ENCODE data around the gene C1QB.

Gene C1QB

DNA sequence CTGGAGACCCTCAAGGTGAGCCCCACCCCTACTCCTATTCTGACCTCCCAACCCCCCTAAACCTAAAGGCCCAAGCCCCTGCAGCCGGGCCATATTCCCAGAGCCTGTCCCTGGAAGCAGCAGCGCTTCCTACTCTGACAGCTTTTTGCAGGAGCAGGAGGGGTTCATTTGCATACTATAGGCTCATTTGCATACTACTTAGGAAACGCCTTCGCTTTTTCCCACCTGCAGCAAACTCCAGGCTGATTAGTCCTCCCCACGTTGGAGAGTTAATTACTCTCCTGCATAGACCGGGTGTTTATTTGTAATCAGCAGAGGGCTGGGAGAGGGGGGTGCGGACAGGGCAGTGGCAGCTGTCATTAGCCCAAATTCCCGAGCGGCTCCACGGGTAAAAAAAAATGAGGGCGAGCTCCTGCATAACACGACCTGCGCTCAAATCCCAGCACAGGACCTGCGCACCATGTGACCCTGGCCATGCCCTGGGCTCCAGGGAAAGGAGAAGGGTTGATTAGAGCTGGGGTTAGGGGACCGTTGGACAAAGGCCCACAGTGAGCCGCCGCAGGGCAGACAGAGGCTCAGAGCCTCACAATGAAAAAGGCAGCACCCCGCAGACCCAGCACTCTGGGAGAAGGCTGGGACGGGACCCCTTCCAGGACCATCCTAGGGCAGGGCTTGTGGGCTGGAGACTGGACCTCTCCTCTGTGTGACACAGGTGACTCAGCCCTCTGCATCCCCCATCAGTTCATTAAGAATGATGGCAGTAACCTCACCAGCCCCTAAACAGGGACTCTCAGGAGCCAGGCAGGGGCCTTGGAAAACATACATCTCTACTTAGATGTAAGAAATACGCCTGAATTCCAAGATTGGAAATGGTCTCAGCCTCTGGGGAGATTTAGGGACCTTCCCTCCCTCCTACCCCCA, 26.5 kb upstream of the C1QB start:
- TF ChIP-seq, protein P1, sequence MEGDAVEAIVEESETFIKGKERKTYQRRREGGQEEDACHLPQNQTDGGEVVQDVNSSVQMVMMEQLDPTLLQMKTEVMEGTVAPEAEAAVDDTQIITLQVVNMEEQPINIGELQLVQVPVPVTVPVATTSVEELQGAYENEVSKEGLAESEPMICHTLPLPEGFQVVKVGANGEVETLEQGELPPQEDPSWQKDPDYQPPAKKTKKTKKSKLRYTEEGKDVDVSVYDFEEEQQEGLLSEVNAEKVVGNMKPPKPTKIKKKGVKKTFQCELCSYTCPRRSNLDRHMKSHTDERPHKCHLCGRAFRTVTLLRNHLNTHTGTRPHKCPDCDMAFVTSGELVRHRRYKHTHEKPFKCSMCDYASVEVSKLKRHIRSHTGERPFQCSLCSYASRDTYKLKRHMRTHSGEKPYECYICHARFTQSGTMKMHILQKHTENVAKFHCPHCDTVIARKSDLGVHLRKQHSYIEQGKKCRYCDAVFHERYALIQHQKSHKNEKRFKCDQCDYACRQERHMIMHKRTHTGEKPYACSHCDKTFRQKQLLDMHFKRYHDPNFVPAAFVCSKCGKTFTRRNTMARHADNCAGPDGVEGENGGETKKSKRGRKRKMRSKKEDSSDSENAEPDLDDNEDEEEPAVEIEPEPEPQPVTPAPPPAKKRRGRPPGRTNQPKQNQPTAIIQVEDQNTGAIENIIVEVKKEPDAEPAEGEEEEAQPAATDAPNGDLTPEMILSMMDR (IDR thresholded peaks at IDR 0.05), result no peak
- DNase-seq, result no peak
- no peak overlapping the region for H3K4me3 Mint-ChIP-seq
- H3K9me3 Mint-ChIP-seq, result no peaks in the 10 kb centered on the region
- H3K27ac Mint-ChIP-seq, result no peak overlapping the region
- H3K36me3 Mint-ChIP-seq (ENCODE audit: low read depth), result no peaks in the 10 kb centered on the region
- H3K27me3 Mint-ChIP-seq (ENCODE audit: low read depth, poor library complexity), result peaks cover 81% of the 10 kb centered on the region
- H3K4me1 Mint-ChIP-seq, result no peaks in the 10 kb centered on the region

DNA sequence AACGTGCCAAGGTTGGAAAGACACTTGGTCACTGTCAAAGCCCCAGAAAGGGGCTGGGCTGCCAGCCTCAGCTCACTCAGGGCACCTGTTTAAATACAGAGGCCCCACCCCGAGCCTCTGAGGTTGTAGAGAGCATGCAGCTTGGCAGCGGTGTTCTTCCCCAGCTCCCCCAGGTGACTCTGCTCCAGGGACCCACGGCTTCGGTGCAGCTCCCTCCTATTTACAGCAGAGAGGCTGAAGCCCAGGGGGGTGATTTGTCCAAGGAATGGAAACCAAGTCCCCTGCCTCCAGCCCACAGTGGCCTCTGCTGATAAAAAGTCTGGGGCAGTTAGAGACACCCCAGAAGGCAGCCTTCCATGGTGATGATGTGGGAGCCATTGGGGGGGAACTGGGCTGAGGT, 25.7 kb upstream of the C1QB start:
- H3K4me1 Mint-ChIP-seq, result no peaks in the 10 kb centered on the region
- H3K27ac Mint-ChIP-seq, result no peak overlapping the region
- H3K27me3 Mint-ChIP-seq (ENCODE audit: low read depth, poor library complexity), result peaks cover 85% of the 10 kb centered on the region
- TF ChIP-seq, protein P1 (IDR thresholded peaks at IDR 0.05), result no peak
- no peak for DNase-seq
- H3K4me3 Mint-ChIP-seq, result no peak overlapping the region
- no peaks in the 10 kb centered on the region for H3K36me3 Mint-ChIP-seq (ENCODE audit: low read depth)
- no peaks in the 10 kb centered on the region for H3K9me3 Mint-ChIP-seq

DNA sequence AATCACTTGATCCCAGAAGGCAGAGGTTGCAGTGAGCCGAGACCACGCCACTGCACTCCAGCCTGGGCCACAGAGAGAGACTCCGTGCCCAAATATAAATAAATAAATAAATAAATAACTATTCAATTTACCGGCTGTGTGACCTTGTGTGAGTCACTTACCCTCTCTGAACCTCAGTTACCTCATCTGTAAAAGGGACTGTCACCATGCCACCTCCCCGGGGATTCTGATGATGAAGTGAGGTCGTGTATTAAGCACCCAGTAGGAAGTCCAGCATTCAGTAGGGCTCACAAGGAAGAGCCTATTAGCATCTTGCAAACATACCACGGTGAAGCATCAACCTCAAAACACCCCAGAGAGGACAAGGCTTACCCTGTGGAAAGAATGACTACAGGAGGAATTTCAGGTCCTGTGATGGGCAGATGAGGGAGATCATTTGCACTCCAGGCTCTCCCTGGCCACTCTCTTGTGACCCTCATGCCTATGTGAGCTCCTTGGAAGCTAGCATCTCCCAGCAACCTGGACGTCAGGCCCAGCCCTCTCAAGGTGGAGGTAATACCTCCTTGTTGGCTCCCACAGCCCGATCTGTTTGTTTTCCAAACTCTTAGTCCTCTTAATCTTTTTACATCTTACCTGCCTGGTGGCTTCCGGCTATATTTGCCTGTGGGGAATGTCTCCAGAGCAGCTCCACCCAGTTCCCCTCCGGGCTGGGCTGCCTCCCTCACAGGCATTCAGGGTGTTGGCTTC, 24.2 kb upstream of the C1QB start:
- TF ChIP-seq, protein P1 (IDR thresholded peaks at IDR 0.05), result no peak
- Mint-ChIP-seq H3K27me3 (ENCODE audit: low read depth, poor library complexity) (peaks cover 86% of the 10 kb centered on the region), H3K36me3 (ENCODE audit: low read depth) (no peaks in the 10 kb centered on the region), H3K27ac (no peak overlapping the region), H3K4me1 (no peaks in the 10 kb centered on the region), H3K9me3 (no peaks in the 10 kb centered on the region), H3K4me3 (no peak overlapping the region)
- DNase-seq, result no peak

DNA sequence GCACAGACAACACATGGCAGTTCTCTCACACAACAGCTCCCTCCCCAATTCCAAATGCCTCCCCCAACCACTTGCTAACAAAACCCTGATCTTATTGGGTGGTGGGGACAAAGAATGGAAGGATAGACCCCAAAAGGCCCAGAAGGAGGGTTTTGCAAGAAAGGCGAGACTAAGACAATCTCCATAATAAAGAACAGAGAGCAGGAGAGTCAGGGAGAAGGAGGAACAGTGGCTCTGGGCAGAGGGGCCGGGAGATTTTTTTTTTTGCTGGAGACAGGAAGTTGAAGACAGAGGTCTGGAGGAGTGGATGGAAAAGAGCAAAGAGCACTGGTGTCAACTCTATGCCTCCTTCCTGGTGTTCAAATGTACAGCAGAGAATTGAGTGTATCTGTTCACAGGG, 23.1 kb upstream of the C1QB start:
- no peaks in the 10 kb centered on the region for H3K9me3 Mint-ChIP-seq
- no peaks in the 10 kb centered on the region for H3K36me3 Mint-ChIP-seq (ENCODE audit: low read depth)
- no peak for DNase-seq
- H3K27ac Mint-ChIP-seq, result no peak overlapping the region
- H3K27me3 Mint-ChIP-seq (ENCODE audit: low read depth, poor library complexity), result peaks cover 84% of the 10 kb centered on the region
- no peak overlapping the region for H3K4me3 Mint-ChIP-seq
- TF ChIP-seq, protein P1 (IDR thresholded peaks at IDR 0.05), result no peak
- H3K4me1 Mint-ChIP-seq, result no peaks in the 10 kb centered on the region

DNA sequence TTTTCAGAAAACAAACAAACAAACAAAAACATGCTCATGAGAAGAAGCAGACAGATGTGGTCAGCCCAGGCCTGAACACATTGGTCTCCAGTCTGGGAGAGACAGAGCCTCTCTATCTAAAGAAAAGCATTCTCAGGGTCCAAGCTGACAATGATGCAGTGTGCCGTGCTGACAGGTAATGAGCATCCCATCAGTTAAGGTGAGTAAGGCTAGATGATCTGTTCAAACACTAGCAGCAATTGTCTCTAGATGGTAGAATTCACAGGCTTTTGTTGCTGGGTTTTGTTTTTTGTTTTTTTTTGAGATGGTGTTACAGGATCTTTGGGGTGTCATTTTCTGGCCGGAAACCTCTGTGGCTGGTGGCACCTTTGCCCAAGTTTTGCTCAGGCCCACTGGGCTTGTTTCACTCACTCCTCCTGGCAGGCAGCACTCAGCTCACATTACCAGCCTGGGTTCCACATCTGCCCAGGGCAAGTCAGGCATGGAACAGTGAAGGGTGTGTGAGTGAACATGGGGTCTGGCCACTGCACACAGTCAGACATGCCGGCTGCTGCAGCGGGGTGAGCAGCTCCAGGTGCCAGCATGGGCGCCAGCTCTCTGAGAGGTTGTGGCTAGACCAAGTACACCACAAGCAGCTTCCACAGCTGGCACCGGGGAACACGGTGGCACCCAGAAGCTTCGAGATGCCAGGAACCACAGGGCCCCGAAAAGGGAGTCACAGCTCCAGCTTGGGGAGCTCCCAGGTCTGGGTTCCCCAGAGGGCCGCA, 19.2 kb upstream of the C1QB start:
- TF ChIP-seq, protein P1 (IDR thresholded peaks at IDR 0.05), result no peak
- H3K36me3 Mint-ChIP-seq (ENCODE audit: low read depth), result no peaks in the 10 kb centered on the region
- no peak for DNase-seq
- no peak overlapping the region for H3K4me3 Mint-ChIP-seq
- H3K27ac Mint-ChIP-seq, result no peak overlapping the region
- H3K9me3 Mint-ChIP-seq, result no peaks in the 10 kb centered on the region
- H3K4me1 Mint-ChIP-seq, result no peaks in the 10 kb centered on the region
- peaks cover 54% of the 10 kb centered on the region for H3K27me3 Mint-ChIP-seq (ENCODE audit: low read depth, poor library complexity)
